K562 (cell line): ENCODE results near the gene IRAK3. TPM values are rescaled to one million over a fixed set of nuclear protein-coding genes. Genes with fewer than 3 reads are reported as not detected.

Source experiments
- ARNT ChIP-seq, 2 experiments: fragments of 450-650 bp; IDR thresholded peaks; 2 replicates each; pipeline ENCODE4 v1.6.1; 2016; ENCODE audit warnings: mild to moderate bottlenecking in 1 of 2
- CBFB ChIP-seq: sonication (generic); formaldehyde crosslinking; IDR thresholded peaks from 2 replicates; pipeline ENCODE4 v1.4.0; 2020; ENCODE audit warnings: mild to moderate bottlenecking, missing genetic modification reagents
- CHD2 ChIP-seq: IDR thresholded peaks from 2 replicates; pipeline ENCODE4 v1.6.1; 2011; ENCODE audit warnings: low read depth, low read length
- ETV1 ChIP-seq: fragments of 450-650 bp; conservative IDR thresholded peaks from 2 replicates; pipeline ENCODE4 v1.6.1; 2016; ENCODE audit warnings: missing genetic modification characterization, control low read depth, low read depth, missing compliant biosample characterization
- ILF3 ChIP-seq: fragments of 450-650 bp; IDR thresholded peaks from 2 replicates; pipeline ENCODE4 v1.6.1; 2018; ENCODE audit warnings: antibody characterized with exemption, mild to moderate bottlenecking, moderate library complexity, borderline replicate concordance
- MAX ChIP-seq: sonication (generic); formaldehyde crosslinking; IDR thresholded peaks from 2 replicates; pipeline ENCODE4 v1.9.0; 2022; ENCODE audit warnings: mild to moderate bottlenecking, missing genetic modification reagents
- MBD2 ChIP-seq: sonication (generic); IDR thresholded peaks from 2 replicates; pipeline ENCODE4 v1.6.1; 2016; ENCODE audit warnings: low read depth, borderline replicate concordance
- MGA ChIP-seq: fragments of 450-650 bp; IDR thresholded peaks from 2 replicates; pipeline ENCODE4 v1.6.1; 2016; ENCODE audit warnings: mild to moderate bottlenecking, moderate library complexity
- MIER1 ChIP-seq: fragments of 450-650 bp; IDR thresholded peaks from 2 replicates; pipeline ENCODE4 v1.6.1; 2016; ENCODE audit warnings: antibody characterized with exemption, mild to moderate bottlenecking, low read depth
- UBTF ChIP-seq, 2 experiments: IDR thresholded peaks; 2 replicates each; pipeline ENCODE4 v1.6.1; 2012; ENCODE audit warnings: improper control_type of control experiment in 2 of 2, low read depth in 2 of 2, low read length in 2 of 2, borderline replicate concordance in 1 of 2
- XRCC5 ChIP-seq: fragments of 200-400 bp; formaldehyde crosslinking; IDR thresholded peaks from 2 replicates; pipeline ENCODE4 v1.6.1; 2017; ENCODE audit warnings: low read depth, mild to moderate bottlenecking, low read length
- ZFP36 ChIP-seq: fragments of 150-350 bp; IDR thresholded peaks from 2 replicates; pipeline ENCODE4 v1.6.1; 2018; ENCODE audit warnings: low read length, low read depth; ENCODE audit not compliant: partially characterized antibody
- ZNF165 ChIP-seq: fragments of 250-450 bp; sonication (Bioruptor Pico); IDR thresholded peaks from 2 replicates; pipeline ENCODE4 v1.4.0; 2020; ENCODE audit warnings: borderline replicate concordance
- polyA plus RNA-seq, 8 experiments: library from polyadenylated mRNA; depleted of rRNA in 4 of 8; stranded (reverse) in 5 of 8; unstranded in 3 of 8; fragments of >200 nt; fragmentation: Nextera tagmentation in 2 of 8; fragmentation: Illumina TruSeq in 1 of 8; extraction: Ambion mirVana in 2 of 8; extraction: Trizol in 1 of 8; gene quantifications; 2 replicates each; pipeline versions ENCODE4 v1.2.1 to v1.2.3, GENCODE V29; 2011 to 2014; ENCODE audit warnings: inconsistent platforms in 1 of 8, missing spikeins in 1 of 8
- total RNA-seq, 7 experiments: library from RNA; depleted of rRNA in 6 of 7; stranded (reverse); fragments of >200 nt in 6 of 7; fragmentation: Illumina TruSeq in 2 of 7; extraction: Trizol in 2 of 7; gene quantifications; 2 replicates each; pipeline versions ENCODE4 v1.2.1 to v1.2.3, GENCODE V29; 2011 to 2021; ENCODE audit warnings: low replicate concordance in 1 of 7

IRAK3 gene
- total and polyA plus RNA-seq, 9 of the 15 experiments (the other 6 are each of a cell fraction or from before 2014, with no cell fraction given), result 0.06 to 0.09 (median 0.07) TPM; not detected in 6

- TF ChIP-seq XRCC5 (0 out of 2 replicates have a peak, but pooled peaks have one; percentile 62), CHD2 (no peak), MIER1 (no peak), ETV1 (tag) (peak; percentile 65; the same call in 1 of the 2 replicates), CBFB (CRISPR knock-in tag) (no peak), UBTF (IDR thresholded peaks at IDR 0.05; ENCODE audit: borderline replicate concordance in 1 of 2, low read depth in 2 of 2, low read length in 2 of 2) (peak; percentile 1 to 55; a peak in 1 of 4 replicates), ZNF165 (CRISPR knock-in tag) (no peak), ARNT (IDR thresholded peaks at IDR 0.05) (no peak), ZFP36 (no peak), MBD2 (peak; percentile 24; the same call in 1 of the 2 replicates), MAX (CRISPR knock-in tag) (no peak; the same call in 1 of the 2 replicates), ILF3 (no peak), MGA (peak; percentile 51; the same call in 1 of the 2 replicates)
Observed at GRCh38 chr12:66301944-66302826, 113.2 kb downstream of the IRAK3 start, which contains the start of gene HELB (continued).
